ENCODE measurements around the gene NMD3.

Gene NMD3

DNA sequence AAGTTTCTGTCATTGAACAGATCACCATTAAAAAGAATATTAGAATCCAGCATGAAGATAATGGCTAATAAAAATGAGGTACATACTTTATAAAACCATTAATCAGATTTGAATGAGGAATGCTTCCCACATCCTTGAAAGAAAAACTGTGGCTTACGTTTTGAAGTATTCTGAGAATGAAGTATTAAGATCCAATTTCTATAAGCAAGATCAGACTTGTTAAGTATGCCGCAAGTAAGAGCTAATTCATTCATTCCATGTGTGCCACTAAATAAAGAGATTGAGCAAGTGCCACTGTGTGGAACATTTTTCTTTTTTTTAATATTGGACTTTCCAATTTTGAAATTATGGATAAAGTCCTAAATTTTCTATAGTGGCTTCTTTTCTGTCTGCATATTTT lies 30.6 kb downstream of the NMD3 start:
- TF ChIP-seq, protein P1, sequence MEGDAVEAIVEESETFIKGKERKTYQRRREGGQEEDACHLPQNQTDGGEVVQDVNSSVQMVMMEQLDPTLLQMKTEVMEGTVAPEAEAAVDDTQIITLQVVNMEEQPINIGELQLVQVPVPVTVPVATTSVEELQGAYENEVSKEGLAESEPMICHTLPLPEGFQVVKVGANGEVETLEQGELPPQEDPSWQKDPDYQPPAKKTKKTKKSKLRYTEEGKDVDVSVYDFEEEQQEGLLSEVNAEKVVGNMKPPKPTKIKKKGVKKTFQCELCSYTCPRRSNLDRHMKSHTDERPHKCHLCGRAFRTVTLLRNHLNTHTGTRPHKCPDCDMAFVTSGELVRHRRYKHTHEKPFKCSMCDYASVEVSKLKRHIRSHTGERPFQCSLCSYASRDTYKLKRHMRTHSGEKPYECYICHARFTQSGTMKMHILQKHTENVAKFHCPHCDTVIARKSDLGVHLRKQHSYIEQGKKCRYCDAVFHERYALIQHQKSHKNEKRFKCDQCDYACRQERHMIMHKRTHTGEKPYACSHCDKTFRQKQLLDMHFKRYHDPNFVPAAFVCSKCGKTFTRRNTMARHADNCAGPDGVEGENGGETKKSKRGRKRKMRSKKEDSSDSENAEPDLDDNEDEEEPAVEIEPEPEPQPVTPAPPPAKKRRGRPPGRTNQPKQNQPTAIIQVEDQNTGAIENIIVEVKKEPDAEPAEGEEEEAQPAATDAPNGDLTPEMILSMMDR (IDR thresholded peaks at IDR 0.05): no peak
- Histone ChIP-seq H3K9me3 (no peaks in the 10 kb centered on the region), H3K27ac (no peak overlapping the region), H3K4me3 (no peak overlapping the region), H3K27me3 (no peaks in the 10 kb centered on the region), H3K4me1 (peaks cover 0 to 30% (median 17%) of the 10 kb centered on the region in 4 donors), H3K36me3 (peaks cover 62 to 66% (median 64%) of the 10 kb centered on the region in 3 donors)
- intact Hi-C loops (cut with DNase I; ENCODE audit: low total_unique reads): no loop called here
- DNase-seq: no peak

DNA sequence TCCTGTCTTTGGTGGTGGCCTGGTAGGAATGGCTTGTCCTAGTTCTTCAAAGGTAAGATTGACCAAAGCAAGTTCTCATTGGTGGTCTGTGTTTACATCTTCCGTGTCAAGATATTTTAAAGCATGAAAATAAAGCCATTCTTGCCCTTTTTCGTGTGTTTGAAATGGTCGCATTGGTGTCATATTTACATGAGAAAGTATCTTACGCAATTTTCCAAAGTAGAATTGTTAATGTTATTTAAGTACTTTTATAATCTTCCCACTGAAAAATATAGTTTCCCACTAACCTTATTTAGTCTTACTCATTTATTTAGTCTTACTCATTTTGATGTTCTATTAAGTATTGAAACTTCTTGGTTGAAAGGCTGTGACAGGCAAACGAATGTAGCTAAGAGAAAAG lies 31.0 kb downstream of the NMD3 start:
- peaks cover 57 to 69% (median 64%) of the 10 kb centered on the region in 3 donors for H3K36me3 ChIP-seq
- intact Hi-C loops (cut with DNase I; ENCODE audit: low total_unique reads): no loop called here
- TF ChIP-seq, protein P1 (IDR thresholded peaks at IDR 0.05): no peak
- H3K4me3 ChIP-seq: no peak overlapping the region
- no peaks in the 10 kb centered on the region for H3K9me3 ChIP-seq
- H3K27ac ChIP-seq: no peak overlapping the region
- no peak for DNase-seq
- no peaks in the 10 kb centered on the region for H3K27me3 ChIP-seq
- H3K4me1 ChIP-seq: peaks cover 0 to 30% (median 17%) of the 10 kb centered on the region in 4 donors

- DNase-seq: no peak
- Histone ChIP-seq H3K27me3 (no peaks in the 10 kb centered on the region), H3K9me3 (no peaks in the 10 kb centered on the region), H3K4me1 (peaks cover 0 to 30% (median 17%) of the 10 kb centered on the region in 4 donors), H3K27ac (peak overlapping the region in 1 of 2 donors; percentile 7), H3K4me3 (no peak overlapping the region), H3K36me3 (peaks cover 50 to 66% (median 64%) of the 10 kb centered on the region in 3 donors)
- intact Hi-C loops (cut with DNase I; ENCODE audit: low total_unique reads): no loop called here
- TF ChIP-seq, protein P1 (IDR thresholded peaks at IDR 0.05): no peak
Observed at GRCh38 chr3:161253711-161254110, 32.6 kb downstream of the NMD3 start.

GRCh38 chr3:161254861-161255260 lies 33.8 kb downstream of the NMD3 start:
- no peak overlapping the region for H3K4me3 ChIP-seq
- intact Hi-C loops (cut with DNase I; ENCODE audit: low total_unique reads): no loop called here
- H3K4me1 ChIP-seq: peaks cover 0 to 30% (median 17%) of the 10 kb centered on the region in 4 donors
- DNase-seq: no peak
- TF ChIP-seq, protein P1 (IDR thresholded peaks at IDR 0.05): no peak
- no peak overlapping the region for H3K27ac ChIP-seq
- peaks cover 40 to 59% (median 53%) of the 10 kb centered on the region in 3 donors for H3K36me3 ChIP-seq
- no peaks in the 10 kb centered on the region for H3K27me3 ChIP-seq
- no peaks in the 10 kb centered on the region for H3K9me3 ChIP-seq

- intact Hi-C loops (cut with DNase I; ENCODE audit: low total_unique reads): no loop called here
- no peak for DNase-seq
- Histone ChIP-seq H3K27me3 (no peaks in the 10 kb centered on the region), H3K9me3 (peaks cover 0 to 6% (median 0%) of the 10 kb centered on the region in 3 donors), H3K36me3 (peaks cover 6 to 19% (median 15%) of the 10 kb centered on the region in 3 donors), H3K27ac (no peak overlapping the region), H3K4me3 (no peak overlapping the region), H3K4me1 (no peaks in the 10 kb centered on the region)
- TF ChIP-seq, protein P1 (IDR thresholded peaks at IDR 0.05): no peak
Observed at GRCh38 chr3:161263057-161263456, 41.9 kb downstream of the NMD3 start.

DNA sequence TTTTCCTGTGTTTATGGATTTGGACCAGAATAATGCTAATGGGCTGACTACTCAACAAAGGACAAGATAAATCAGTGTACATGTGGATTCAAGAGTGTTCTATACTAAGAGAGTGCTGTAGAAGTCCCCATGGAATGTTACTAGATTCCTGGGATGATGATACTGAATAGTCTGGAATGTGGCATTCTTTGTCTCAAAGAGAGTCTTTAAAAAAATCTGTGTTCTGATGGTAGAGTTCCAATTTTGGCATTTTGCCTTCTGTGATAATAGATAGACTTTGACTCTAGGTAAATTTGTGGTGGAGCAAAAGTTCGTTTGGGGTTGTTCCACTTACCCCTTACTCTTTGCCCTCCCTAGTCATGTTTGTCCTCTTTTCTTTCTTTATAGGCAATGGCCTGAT lies 43.7 kb downstream of the NMD3 start:
- peaks cover 0 to 11% (median 9%) of the 10 kb centered on the region in 3 donors for H3K36me3 ChIP-seq
- DNase-seq: no peak
- H3K9me3 ChIP-seq: peaks cover 0 to 6% (median 0%) of the 10 kb centered on the region in 3 donors
- H3K4me1 ChIP-seq: no peaks in the 10 kb centered on the region
- intact Hi-C loops (cut with DNase I; ENCODE audit: low total_unique reads): no loop called here
- H3K4me3 ChIP-seq: no peak overlapping the region
- no peaks in the 10 kb centered on the region for H3K27me3 ChIP-seq
- no peak overlapping the region for H3K27ac ChIP-seq
- TF ChIP-seq, protein P1 (IDR thresholded peaks at IDR 0.05): no peak
